C4-2B (cell line): ENCODE data around the gene PTPRN2.

ENCODE experiments used
- ZFX ChIP-seq: fragments of 450-650 bp; IDR thresholded peaks from 2 replicates; pipeline ENCODE4 v1.6.1; 2017
- TF ChIP-seq, protein P1 (sequence below): fragments of 450-650 bp; conservative IDR thresholded peaks from 2 replicates; pipeline ENCODE4 v1.5.1; 2017; ENCODE audit warnings: mild to moderate bottlenecking

GRCh38 chr7:158361326-158361946 is 226.2 kb downstream of the PTPRN2 start:
- TF ChIP-seq, protein P1, sequence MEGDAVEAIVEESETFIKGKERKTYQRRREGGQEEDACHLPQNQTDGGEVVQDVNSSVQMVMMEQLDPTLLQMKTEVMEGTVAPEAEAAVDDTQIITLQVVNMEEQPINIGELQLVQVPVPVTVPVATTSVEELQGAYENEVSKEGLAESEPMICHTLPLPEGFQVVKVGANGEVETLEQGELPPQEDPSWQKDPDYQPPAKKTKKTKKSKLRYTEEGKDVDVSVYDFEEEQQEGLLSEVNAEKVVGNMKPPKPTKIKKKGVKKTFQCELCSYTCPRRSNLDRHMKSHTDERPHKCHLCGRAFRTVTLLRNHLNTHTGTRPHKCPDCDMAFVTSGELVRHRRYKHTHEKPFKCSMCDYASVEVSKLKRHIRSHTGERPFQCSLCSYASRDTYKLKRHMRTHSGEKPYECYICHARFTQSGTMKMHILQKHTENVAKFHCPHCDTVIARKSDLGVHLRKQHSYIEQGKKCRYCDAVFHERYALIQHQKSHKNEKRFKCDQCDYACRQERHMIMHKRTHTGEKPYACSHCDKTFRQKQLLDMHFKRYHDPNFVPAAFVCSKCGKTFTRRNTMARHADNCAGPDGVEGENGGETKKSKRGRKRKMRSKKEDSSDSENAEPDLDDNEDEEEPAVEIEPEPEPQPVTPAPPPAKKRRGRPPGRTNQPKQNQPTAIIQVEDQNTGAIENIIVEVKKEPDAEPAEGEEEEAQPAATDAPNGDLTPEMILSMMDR: no peak
- no peak for TF ChIP-seq ZFX
